ENCODE results near the gene FAM98A.

DNA sequence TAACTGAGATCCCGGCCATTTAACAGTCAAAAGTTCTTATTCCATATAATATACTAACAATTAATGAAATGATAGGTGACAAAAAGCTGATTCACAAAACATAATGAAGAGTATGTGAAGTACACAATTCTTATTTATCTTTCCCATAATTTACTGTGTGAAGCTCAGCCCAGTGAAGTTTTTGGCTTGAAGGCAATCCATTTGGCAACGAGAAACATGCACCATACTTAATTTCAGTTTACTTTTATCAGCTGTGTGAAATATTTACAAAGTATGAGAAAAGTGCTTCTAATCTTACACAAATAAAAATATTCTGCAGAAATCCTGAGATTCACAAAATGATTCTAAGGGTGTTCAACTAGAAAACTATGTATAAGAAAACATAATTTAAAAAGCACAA lies 12.3 kb downstream of the FAM98A start:
- TF ChIP-seq RAD21 (conservative IDR thresholded peaks at IDR 0.05) (no peak), EZH2 (IDR thresholded peaks at IDR 0.05; ENCODE audit: borderline replicate concordance, insufficient read depth, low read length, poor library complexity, severe bottlenecking) (no peak), MXI1 (conservative IDR thresholded peaks at IDR 0.05; ENCODE audit: poor library complexity, severe bottlenecking) (no peak), TAF1 (IDR thresholded peaks at IDR 0.05; ENCODE audit: low read depth) (no peak), POLR2AphosphoS5 (IDR thresholded peaks at IDR 0.05) (no peak), REST (IDR thresholded peaks at IDR 0.05; ENCODE audit: borderline replicate concordance) (no peak), EP300 (conservative IDR thresholded peaks at IDR 0.05; ENCODE audit: poor library complexity, severe bottlenecking) (no peak)
- TF ChIP-seq, protein P1, sequence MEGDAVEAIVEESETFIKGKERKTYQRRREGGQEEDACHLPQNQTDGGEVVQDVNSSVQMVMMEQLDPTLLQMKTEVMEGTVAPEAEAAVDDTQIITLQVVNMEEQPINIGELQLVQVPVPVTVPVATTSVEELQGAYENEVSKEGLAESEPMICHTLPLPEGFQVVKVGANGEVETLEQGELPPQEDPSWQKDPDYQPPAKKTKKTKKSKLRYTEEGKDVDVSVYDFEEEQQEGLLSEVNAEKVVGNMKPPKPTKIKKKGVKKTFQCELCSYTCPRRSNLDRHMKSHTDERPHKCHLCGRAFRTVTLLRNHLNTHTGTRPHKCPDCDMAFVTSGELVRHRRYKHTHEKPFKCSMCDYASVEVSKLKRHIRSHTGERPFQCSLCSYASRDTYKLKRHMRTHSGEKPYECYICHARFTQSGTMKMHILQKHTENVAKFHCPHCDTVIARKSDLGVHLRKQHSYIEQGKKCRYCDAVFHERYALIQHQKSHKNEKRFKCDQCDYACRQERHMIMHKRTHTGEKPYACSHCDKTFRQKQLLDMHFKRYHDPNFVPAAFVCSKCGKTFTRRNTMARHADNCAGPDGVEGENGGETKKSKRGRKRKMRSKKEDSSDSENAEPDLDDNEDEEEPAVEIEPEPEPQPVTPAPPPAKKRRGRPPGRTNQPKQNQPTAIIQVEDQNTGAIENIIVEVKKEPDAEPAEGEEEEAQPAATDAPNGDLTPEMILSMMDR (IDR thresholded peaks at IDR 0.05; ENCODE audit: poor library complexity, severe bottlenecking) = no peak
